HG03108 (cell line): Measurements from ENCODE around the gene TANK.
A peak's percentile ranks its signal among the peaks of the same experiment; 100 is the strongest.

ENCODE experiments used
- ATAC-seq: cut with Tn5 transposase; IDR thresholded peaks from one replicate; pipeline ENCODE4 v1.9.1; 2021; ENCODE audit warnings: moderate library complexity; ENCODE audit not compliant: unreplicated experiment

Gene TANK, protein sequence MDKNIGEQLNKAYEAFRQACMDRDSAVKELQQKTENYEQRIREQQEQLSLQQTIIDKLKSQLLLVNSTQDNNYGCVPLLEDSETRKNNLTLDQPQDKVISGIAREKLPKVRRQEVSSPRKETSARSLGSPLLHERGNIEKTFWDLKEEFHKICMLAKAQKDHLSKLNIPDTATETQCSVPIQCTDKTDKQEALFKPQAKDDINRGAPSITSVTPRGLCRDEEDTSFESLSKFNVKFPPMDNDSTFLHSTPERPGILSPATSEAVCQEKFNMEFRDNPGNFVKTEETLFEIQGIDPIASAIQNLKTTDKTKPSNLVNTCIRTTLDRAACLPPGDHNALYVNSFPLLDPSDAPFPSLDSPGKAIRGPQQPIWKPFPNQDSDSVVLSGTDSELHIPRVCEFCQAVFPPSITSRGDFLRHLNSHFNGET

DNA sequence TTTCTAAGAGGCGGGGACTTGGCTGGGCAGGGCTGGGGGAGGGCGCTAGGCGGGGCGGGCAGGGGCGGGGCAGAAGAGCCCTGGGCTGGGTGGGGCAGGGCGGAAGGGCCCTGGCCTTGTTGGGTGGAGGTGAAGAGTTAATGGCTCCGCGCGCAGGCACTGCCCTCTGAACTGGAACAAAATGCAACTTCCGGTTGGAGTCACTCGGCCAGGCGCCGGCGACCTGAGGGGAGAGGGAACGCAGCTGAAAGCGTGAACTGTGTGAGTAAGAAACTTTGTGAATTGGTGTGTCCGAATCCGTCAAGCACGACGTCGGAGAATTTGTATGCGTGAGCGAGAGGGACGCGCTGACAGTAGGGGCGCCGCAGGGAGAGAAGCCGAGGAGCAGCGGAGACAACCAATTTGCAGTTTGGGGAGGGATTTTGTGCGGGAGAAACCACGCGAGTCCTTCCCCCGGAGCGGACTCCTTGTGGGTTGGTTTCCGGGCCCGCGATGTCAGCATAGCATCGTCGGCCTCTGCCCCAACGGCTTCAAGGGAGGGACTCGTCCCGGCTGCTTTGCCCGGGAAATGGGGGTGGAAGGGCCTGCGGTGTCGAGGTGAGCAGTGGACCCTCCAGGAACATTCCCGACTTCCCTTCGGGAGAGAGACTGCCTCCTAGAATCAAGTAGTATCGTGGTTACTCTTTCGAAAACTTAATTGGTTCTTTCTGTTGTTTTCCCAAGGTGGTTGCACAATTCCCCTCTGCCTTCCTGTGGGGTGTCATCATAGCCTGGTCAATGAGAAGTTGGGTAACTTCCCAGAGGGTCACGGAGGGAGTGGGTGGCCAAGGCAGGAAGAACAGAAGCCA lies at the start of gene TANK:
Gene TANK (plus strand): TSS at position 203 of the 848 bp plus-strand sequence. CDS start 19,235 bp downstream, outside the sequence.
- peak; percentile 86 for ATAC-seq

DNA sequence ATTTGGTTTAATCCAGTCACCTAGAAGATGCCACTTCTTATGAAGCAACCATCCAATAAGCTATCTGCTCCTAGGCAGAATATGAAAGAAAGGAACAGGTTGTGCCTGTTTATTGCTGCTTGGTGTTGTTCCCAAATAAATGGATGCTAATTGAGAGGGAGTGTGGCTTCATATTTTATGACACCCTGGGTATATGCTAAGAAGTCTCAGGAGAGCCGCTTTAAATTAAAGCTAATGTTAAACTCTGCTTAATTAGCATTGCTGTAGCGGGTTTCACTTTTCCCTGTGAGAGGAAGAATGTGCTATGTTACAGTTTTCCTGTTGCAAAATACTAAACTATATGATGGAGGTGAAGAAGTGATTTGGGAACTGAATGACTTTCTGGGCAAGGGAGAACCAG lies 48.7 kb upstream of the TANK start:
- ATAC-seq, result no peak

- ATAC-seq, result no peak
Measured at GRCh38 chr2:161112908-161113307, 47.3 kb upstream of the TANK start.

DNA sequence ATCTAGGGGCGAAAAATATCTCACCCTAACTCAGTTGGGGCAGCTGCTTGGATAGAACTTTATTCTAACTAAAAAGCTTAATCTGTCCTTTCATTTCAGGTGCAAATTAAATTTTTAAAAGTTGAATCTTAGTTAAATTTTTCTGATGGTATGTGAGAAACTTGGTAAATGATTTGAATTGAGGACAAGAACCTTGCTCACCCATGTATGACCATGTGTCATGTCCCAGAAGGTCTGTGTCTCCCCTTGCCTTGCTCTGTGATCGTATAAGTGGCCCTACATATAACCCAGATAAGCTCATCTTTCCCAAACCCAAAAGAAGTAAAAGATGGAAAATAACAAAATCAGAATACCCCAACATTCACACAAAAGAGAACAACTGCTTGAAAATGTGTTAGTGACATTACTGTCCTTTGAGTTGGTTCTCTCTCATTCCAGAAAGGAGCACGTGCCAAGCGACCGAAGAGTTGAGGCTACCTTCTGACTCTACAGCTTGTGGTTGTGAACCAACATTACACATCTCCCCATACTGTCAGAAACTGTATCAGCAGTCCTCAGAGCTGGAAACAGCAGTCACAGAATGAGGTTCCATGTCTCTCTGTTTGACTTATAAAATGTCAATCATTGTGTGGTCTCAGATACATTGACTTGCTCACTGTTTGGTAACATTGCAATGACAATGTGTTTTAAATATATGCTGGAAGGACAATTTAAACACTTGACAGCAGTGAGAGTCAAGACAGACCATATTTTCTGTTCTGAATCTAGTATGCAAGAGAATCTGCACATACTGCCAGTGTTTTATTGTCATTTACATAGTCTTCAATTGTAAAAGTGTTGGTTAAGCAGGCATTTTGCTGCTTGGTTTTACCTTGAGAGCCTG lies 46.3 kb upstream of the TANK start:
- no peak for ATAC-seq

DNA sequence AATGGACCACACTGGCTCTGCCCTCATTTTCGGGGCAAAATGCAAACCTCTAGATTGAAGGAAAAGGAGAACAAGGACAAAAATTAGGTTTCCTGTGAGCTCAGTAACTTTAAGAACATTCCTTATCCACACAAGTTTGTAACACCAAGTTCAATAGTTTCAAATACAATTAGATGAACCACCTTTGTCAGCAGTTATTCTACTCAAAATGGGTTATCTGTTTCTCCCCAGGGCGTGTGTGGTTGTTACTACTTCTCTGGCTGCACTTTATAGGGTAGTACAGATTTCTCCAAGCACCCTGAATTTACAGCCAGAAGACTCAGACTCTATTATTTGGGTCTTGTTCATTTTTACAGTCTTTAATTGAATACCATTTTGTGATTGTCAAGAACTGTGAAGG lies 45.0 kb upstream of the TANK start:
- ATAC-seq, result no peak

DNA sequence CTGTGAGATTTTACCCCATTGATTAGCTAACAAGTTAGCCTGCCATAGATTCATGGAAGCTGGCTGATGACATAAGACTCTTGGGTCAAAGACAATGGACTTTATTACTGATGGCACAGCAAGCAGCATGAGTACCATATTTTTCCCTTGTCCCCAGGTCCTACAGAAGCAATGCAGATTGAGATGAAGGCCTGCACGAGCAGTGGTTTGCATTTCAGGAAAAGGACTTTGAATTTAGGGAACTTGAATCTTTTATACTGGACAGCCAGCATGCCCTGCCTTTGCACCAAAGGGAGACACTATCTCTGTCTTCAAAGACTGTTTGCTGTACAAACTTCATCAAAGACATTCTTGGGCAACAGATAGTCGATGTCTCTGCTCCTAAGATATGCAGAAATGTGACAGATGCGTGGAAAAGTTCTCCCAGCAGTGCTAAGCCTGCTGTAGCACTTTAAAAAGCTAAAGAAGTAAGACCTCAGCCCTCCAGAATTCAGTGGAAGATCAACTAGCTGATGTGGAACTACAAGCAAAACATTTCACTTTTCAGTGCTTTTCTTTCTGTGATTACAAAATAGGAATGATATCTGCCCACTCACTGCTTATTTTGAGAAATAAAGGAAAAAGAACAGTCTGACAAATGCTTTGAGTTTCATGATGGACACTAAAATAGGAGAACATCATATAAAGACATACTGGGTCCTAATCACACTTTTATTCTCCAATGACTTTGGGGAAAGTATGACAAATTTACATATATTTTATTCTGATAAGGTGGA lies 44.4 kb upstream of the TANK start:
- no peak for ATAC-seq

DNA sequence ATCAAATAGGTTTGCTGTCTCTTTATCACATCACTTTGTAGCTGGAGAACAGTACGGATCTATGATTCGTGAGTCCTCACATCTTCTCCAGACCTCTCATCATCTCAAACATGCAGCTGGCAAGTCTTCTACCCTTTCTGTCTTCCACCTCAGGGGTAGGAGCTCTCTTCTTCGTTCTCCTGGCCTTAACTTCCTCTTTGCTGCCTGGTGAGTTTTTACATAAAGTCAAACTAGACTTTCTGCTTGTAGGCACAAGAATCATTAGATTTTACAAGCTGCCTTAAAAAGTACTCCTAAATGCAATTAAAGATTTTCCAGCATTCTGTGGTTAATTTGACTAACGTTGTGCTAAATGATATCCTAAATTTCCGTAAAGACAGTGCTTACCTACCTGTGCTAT lies 43.7 kb upstream of the TANK start:
- no peak for ATAC-seq

- no peak for ATAC-seq
Measured at GRCh38 chr2:161117506-161117905, 42.7 kb upstream of the TANK start.

GRCh38 chr2:161118722-161119121 lies 41.5 kb upstream of the TANK start:
- ATAC-seq, result peak; percentile 44

GRCh38 chr2:161119483-161119882 lies 40.7 kb upstream of the TANK start:
- no peak for ATAC-seq

GRCh38 chr2:161120775-161121174 lies 39.5 kb upstream of the TANK start:
- ATAC-seq, result no peak

GRCh38 chr2:161121622-161122021 lies 38.6 kb upstream of the TANK start:
- ATAC-seq, result no peak

DNA sequence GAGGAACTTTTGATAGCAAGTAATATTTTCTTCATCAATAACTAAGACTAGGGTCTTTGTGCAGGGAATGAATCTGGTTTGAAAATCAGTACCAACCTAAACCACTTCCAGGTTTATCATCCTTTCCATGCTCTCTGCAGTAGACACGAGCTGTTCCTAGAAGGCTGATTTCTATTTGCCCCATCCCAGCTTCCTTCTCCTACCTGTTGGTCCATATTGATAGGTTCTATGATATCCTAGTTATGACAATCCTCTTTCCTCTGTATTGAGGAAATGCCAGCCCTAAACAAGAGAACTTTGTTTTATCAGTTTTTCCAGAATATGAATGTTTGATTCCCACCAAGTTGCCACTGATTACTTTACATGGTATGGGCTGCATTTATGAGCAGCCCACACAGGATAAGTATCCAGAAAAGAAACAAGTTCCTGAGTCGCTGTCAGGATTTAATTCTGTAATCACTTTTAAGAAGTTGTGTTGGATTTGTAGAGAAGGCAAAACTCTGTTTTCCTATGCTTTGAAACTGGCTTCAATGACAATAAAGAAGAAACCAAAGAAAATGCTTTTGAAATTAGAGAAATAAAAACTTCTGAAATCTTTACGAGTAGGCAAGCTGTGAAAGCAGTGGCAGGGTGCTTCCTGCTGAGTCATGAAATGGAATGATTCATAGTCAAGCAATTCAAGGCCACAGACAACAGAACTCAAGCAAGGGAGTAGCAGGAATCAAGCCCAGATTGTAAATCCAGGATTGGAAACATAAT lies 37.3 kb upstream of the TANK start:
- no peak for ATAC-seq

DNA sequence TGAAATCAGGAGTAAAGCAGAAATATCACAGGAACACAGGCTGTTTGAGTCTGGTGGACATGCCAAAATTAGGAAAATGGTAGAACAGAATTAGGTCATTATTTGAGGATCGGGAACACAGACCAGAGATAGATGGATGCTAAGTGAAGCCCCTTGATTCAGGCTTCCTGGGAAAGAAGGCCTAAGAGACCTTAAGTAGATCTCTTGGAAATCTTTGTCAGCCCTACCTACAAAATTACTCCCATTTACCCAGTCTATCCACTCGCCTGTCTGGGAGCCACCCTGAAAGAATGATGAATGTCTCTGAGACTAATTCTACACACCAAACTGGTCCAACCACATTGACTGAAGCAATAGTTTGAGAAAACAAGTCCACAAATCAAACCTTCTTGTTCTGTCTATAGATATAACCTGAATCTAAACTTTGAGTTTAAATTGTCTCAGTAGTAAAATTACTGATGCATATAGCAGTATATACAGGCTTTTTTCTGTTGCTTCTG lies 36.6 kb upstream of the TANK start:
- no peak for ATAC-seq

DNA sequence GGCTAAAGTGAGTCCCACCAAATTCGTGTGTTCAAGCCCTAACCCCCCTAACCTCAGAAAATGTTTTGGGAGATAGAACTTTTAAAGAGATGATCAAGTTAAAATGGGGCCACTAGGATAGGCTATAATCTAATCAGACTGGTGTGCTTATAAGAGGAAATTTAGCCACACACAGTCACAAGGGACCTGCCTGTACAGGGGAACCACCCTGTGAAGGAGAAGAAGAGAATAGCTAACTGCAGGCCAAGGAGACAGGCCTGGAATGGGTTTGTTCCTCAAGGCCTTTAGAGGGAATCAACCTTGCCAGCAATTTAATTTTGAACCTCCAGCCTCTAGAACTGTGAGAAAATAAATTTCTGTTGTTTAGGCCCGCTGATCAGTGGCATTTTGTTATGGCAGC lies 36.0 kb upstream of the TANK start:
- peak; percentile 45 for ATAC-seq

DNA sequence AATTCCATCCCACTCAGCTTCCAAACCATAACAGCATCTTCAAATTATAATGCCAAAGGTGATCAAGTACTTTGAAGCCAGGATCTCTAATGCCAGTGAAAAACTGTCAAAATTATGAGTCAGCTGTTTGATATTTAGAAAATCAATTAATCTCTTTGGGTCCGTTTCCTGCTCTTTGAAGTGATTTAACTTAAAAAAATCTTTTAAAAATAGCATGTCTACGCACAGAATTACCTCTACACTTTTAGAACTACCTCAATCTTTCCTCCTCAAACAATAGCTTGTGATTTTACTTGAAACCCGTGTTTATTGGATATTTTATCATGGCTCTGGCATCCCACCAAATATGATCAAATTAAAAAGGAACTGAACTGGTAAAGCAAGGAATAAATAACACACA lies 31.3 kb upstream of the TANK start:
- ATAC-seq, result no peak

- ATAC-seq, result no peak
Measured at GRCh38 chr2:161130354-161130753, 29.9 kb upstream of the TANK start.

DNA sequence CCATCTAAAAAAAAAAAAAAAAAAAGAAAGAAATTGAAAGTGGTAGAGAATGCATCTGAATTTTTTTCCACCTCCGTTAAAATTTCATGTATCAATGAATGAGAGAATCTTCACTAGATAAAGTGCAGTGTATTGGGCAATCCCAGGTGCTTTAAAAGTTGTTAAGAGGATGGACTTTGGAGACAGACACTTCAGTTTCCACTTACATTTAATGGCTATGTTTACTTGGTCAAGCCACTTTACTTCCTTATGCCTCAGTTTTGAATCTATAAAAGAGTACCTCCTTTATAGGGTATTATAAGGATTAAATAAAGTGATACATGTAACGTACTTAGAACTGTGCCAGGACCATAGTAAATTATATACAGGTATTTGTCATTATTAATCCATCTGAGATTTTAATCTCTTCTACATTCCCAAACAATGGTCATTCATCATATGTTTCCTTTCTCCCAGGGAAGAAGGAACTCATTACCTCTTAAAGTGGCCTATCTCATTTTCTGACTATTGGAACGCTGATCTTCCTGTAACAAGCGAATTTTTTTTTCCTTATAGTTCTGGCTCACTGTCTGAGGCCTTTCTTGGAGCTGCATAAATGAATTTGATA lies 29.1 kb upstream of the TANK start:
- no peak for ATAC-seq

GRCh38 chr2:161131804-161132203 lies 28.4 kb upstream of the TANK start:
- ATAC-seq, result no peak
